Epidermal melanocyte (primary cell): ENCODE results near the gene TTC7B.

Experiments used
- DNase-seq: peaks from one replicate; pipeline ENCODE4 v3.0.0; 2011; ENCODE audit warnings: low spot score; ENCODE audit not compliant: insufficient read length

The TTC7B gene

GRCh38 chr14:90676356-90676755 is 139.9 kb downstream of the TTC7B start:
- no peak for DNase-seq

DNA sequence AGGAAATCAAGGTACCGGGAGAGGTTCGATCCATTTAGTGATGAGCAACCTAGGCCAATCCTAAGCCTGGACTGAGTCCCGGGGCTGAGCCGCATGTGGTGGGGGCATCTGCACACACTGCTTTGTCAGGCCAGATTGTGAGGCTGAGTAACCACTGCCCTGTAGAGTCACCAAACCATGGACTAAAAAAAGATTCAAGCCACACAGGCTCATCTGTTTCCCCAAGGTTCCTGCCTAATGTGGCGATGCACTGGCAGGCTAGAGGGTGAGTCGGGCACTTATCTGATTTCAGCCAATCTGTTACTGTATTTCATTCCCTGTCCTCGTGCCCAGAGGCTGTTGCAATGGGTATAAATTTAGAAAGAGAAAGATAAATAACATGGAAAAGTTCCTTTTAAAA is 140.8 kb downstream of the TTC7B start:
- DNase-seq, result no peak

GRCh38 chr14:90674716-90675115 is 141.5 kb downstream of the TTC7B start:
- no peak for DNase-seq

DNA sequence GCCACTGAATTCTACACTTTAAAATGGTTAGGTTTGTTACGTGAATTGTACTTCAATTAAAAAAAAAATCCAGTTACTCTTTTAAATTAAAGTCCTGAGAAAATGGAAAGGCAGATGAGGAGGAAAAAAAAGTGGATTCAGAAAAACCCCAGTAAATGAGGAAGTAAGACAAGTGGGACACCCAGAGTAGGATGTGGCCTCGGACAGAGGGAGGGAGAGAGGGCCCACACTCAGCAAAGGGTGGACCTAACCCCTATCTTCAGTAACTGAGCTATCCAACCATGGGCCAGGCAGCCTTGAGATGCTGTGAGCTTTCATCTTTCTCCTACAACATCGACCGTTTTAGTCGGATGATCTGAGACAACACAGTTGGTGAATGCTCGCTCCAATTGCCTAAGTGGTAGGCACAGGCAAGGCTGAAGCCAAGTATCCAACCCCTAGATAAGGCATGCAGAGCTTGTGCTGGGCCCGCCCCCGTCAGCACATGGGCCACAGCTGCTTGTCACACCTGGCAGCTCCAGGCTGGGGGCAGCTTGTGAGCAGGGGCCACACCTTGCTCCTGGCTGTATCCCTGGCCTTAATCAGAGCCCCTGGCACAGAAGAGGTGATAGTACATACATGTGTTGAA is 142.1 kb downstream of the TTC7B start:
- no peak for DNase-seq

DNA sequence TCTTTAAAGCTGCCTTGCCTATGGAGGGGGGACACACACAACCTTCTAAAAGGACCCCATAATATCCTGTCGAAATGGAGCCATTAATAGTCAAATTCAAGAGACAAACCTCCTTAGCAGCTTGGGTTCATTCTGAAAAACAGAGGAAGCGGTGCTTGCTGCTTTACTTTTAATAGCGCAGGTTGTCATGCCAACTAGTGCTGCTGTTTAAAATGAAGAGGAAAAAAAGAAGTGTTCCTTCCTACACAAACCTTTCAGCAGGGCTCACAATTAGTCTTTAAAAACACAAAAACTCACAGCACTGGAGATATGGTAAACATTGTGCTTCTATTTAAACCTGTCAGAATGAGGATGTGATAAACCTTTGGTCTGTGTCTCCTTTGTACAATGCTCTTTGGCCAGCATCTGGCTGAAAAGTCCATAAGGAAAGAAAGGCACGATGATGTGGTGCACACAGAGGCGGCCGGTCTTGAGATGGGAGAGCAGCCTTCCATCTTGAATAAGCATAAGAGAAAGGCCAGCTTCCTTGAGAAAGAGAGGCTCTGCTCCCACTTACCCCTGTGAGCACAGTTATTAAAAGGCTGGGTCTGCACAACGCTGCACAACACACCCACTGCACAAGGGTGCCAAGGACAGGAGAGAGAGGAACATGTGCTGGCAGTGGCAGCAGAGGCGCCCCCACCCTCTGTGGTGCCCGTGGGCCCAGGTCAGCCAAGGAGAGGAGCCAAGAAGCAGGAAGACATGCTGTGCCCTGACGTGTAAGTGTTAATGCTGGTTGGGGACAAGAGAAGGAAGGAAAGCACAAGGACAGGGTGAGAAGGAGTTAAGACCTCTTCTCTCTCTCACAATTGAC is 144.6 kb downstream of the TTC7B start:
- no peak for DNase-seq

- no peak for DNase-seq
Observed at GRCh38 chr14:90669731-90670130, 146.5 kb downstream of the TTC7B start.

GRCh38 chr14:90666571-90666970 is 149.7 kb downstream of the TTC7B start:
- DNase-seq, result peak; percentile 48

- DNase-seq, result no peak
Observed at GRCh38 chr14:90665321-90666000, 150.8 kb downstream of the TTC7B start.

DNA sequence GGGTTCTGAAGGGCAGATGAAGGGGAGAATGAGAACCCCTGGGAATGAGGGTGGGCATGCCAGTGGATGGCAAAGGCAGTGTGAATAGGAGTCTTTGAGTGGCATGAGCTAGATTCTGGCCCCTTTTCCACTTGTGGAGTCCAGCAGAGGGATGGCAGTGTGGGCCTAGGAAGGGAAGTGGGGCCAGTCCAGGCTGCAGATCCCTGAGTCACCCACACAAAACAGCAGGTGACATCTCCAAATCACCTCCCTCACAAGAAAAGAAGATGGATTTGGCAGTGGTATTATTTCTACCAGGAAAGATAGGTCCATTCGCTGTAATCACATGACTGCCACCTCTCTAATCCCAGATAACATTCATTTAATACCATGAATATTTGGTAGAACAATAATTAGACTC is 151.3 kb downstream of the TTC7B start:
- DNase-seq, result no peak

- DNase-seq, result no peak
Observed at GRCh38 chr14:90663680-90664079, 152.6 kb downstream of the TTC7B start.

DNA sequence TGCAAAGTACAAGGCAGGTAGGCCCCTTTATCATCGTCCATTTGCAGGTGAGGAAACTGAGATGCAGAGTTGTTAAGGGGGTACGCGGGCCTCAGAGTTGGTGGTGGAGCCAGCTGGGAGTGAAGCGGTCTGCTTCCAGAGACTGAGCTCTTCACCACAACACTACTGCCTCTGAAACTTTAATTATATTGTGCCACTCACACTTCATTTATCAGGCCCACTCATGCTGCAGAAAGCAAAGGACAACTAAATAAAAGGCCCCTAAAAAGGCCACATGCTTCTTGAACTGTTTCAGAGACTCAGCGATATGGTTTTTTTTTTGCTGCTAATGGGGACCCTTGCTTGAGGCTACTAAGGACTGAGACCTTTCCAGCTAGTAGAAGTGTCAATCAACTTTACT is 153.1 kb downstream of the TTC7B start:
- DNase-seq, result no peak

GRCh38 chr14:90661866-90662265 is 154.4 kb downstream of the TTC7B start:
- DNase-seq, result no peak

DNA sequence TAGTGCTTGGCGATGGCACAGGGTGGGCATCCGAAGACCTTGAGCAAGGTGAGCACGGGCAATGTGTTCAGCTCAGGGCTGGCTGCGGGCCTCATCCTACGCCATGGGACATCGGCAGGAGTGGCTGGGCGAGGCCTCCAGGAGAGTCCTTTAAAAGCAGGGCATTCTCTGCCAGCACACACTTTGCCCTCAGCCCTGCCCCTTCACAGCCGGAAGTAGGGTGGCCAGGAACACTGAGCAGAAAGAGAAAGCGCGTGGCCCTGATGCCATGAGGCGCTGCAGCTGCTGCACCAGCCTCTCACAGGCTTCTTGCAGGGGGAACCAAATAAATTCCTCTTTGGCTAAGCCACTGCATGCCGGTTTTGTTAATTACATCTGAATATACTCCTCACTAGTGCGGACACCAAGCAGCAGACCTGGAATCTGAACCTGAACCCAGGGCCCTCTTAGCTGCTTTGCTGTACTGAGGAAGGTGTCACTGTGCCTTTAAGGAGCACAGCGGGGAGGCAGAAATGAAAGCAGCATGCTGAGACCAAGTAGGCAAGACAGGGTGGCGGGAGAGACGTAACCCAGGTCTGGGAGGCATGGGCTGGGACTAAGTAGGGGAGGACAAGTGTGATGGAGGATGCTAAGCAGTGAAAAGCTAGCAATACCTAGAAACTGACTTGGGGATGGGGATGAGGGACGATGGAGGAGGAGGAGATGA is 155.2 kb downstream of the TTC7B start:
- DNase-seq, result no peak

GRCh38 chr14:90659156-90659555 is 157.1 kb downstream of the TTC7B start:
- no peak for DNase-seq

- no peak for DNase-seq
Observed at GRCh38 chr14:90658541-90658967, 157.7 kb downstream of the TTC7B start.

- no peak for DNase-seq
Observed at GRCh38 chr14:90656973-90657372, 159.3 kb downstream of the TTC7B start.

- DNase-seq, result no peak
Observed at GRCh38 chr14:90655829-90656228, 160.4 kb downstream of the TTC7B start.

- DNase-seq, result no peak
Observed at GRCh38 chr14:90654831-90655276, 161.4 kb downstream of the TTC7B start.

- no peak for DNase-seq
Observed at GRCh38 chr14:90652626-90653025, 163.6 kb downstream of the TTC7B start.

- DNase-seq, result no peak
Observed at GRCh38 chr14:90651976-90652560, 164.2 kb downstream of the TTC7B start.

GRCh38 chr14:90651271-90651804 is 164.9 kb downstream of the TTC7B start:
- no peak for DNase-seq
